ENCODE measurements around the gene TRIM41.
"Not testable (repeated sequence)": the region's sequence is repeated elsewhere in the genome, so short reads cannot be mapped to it uniquely, and the experiment has no call there.

The TRIM41 gene

GRCh38 chr5:181212080-181212479 is 11.0 kb upstream of the TRIM41 start:
- no peak for DNase-seq

DNA sequence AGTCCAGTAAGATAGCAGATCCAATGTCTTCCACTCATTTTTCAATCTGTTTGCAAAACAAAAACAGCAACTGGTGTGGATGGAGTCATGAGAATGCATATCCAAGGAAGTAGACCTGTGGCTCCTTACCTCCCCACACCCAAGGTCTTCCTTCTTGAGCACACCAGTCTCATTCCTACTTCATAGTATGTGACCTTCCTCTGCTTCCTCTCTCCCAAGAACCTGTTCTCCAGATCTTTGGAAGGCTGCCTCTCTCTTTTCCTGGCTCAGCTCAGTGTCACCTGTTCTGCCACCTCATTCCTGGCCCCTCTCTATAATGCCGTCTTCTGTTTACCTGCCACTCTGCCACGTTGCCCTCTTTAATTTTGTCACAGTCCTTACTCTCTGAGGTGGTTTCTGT is 10.1 kb upstream of the TRIM41 start:
- DNase-seq: no peak

- not testable (repeated sequence) for DNase-seq
These were observed 8.8 kb upstream of the TRIM41 start for GRCh38 chr5:181214249-181214648.

DNA sequence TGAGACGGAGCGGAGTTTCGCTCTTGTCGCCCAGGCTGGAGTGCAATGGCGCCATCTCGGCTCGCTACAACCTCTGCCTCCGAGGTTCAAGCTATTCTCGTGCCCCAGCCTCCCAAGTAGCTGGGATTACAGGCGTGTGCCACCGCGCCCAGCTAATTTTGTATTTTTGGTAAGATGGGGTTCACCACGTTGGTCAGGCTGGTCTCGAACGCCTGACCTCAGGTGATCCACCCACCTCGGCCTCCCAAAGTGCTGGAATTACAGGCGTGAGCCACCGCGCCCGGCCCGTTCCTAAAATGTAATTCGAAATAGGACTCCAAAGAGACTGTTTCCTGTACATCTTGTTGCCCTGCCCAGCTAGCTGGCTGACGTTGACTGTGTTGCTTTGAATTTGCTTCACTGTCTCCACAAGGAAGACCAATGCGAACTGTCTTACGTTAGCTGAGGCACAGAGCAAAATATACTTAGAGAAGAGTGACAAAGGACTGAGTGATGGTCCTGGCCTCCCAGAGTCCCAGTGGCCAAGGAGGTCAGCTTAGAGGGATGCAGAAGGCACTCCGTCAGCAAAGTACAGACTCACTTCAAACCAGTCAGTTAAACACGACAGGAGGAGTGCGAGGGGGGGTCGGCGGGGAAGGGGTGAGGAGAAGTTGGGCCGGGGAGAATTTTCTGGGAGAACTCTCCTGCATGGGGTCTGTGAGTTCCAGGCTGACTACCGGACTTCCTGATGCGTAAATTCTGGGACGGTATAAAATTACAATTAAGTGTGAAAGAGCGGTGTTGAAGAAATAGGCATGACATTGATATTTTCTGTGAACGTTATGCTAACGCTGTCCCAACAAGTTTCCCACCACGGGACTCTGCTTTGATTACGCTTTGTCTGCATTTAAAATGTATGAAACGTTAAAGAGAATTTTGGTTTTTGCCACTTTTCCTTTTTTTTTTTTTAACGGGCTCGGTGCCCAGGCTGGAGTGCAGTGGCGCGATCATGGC is 6.8 kb upstream of the TRIM41 start:
- DNase-seq: no peak

DNA sequence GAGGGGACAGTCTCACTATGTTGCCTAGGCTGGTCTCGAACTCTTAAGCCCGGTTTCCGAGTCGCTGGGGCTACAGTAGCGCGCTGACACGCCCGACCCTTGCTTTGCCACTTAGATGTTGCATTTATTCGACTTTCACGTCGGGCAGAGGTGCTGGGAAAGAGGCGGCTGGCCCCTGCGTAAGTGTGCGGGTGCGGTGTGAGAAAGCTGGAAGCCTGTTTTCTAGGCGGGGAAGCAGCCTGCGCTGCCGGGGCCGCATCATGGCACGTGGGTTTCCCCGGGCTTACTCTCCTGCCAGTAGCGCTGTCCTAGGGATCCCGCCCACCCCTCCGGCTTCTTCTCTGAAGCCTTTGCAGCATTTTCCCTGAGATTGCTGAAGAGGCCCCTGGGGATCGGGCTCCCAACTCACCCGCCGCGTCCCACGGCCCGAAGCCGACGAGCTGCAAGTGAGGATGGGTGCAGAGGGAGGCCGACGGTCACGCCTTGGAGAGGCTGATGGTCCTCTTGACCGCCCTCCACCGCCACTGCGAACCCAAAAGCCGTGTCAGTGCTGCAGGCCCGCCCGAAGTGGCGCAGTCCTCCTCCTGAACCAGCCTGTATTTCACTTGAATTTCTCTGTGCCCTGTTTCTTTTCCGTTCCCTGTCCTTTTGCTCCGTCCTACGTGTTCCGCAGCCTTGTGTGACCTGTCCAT is 5.8 kb upstream of the TRIM41 start:
- peak; percentile 45 for DNase-seq

DNA sequence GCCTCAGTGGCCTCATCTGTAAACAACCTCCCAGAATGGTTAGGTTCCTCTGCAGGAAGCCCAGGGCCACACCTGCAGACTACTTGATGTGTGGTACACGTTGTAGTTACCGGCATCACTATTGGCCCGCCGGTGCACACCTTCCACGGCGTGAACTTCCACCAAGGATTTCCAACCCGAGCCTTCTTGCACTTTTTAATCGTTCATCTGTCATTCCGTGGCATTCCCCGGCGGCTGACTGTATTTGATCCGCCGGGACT is 5.3 kb upstream of the TRIM41 start:
- DNase-seq: no peak

- DNase-seq: no peak
These were observed 4.3 kb upstream of the TRIM41 start for GRCh38 chr5:181218795-181219124.

DNA sequence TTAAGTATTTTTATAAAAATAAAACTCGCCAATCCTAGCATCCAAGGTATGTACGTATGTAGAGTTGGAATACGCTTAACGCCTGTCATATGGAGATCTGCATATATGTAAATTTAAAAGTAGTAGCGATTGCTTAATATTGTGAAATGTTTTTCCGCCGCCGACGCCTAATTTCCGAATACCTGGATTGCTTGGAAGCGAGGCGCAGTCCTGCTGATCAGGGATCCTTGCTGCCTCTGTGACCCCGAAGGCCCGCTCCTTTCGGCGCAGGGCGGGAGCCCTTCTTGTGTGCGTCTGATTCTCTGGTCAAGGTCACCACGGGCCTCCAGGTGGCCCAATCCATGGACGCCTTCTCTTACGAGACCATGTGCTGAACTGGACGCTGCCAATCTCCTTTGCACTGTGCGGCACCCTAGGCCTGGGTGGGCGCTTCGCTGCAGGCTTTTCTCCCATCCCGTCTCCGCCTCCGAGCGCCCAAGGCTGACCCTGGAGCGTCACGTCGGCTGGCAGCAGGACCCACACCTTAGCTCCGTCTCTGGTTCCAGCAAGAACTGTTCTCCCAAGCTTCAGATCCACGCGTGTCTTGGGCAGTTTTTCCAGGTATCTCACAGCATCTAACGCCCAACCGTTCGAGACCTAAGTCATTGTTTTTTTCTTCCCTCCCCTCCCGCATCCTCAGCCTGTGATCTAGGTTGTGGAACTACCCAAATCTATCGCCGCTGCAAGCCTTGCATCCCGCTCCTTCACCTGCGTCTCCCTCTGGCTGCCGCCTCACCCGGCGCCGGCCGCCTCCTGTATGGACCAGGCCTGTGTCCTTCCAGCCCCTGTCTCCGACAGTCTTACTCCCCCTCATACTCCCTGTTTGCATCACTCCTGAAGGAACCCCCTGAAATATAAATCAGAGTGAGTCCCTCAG is 3.6 kb upstream of the TRIM41 start:
- DNase-seq: no peak

DNA sequence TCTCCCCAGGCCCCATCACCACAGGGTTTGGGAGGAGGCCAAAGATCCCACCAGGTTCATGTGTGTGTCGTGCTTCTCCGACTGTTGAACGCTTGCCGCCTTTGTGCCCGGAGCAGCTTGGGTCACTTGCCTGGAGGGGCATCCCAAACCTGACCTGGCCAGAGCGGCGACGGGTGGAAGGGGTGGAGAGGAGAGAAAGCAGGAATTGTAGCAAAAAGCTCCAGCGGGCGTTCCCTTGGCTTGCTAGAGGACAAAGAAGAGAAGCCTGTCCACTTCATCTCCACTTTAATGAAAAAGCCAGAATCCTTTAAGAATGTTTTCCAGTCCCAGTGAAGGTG is 2.9 kb upstream of the TRIM41 start:
- no peak for DNase-seq

- DNase-seq: no peak
These were observed 1.8 kb upstream of the TRIM41 start for GRCh38 chr5:181221105-181221791.

DNA sequence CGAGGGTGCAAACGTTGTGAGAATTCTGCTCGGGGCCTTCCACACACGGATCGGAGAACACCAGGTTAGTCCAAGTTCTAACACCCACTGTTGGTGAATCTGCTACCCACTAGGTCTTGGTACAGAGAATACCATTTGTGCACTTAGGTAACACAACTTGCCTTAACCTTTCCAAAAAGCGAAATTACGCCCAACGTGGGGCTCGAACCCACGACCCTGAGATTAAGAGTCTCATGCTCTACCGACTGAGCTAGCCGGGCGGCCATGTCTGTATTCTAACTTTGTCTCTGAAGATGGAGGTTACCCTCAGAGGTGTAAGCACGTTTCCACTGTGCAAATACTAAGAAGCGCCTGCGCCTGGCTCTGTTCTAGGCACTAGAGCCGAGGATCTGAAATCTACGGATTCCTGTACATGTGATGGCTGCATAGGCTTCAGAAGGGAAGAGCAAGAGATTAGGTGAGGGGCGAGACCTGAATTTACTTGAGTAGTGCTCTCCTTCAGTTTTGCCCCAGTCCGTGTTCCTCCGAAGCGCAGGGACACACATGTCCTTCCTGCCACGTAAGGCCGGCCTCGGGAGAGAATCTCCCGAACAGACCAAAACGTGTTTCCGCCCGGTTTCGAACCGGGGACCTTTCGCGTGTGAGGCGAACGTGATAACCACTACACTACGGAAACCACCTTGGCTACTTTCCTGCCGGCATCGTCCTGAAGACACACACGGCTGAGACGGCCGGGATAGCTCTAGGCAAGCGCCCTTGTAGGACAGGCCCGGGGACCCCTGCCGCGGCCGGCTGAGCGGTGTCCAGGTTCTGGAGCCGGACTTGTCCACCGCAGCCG is 1.1 kb upstream of the TRIM41 start:
- DNase-seq: peak; percentile 98

GRCh38 chr5:181222630-181223057 is 437 bp upstream of the TRIM41 start:
- no peak for DNase-seq

DNA sequence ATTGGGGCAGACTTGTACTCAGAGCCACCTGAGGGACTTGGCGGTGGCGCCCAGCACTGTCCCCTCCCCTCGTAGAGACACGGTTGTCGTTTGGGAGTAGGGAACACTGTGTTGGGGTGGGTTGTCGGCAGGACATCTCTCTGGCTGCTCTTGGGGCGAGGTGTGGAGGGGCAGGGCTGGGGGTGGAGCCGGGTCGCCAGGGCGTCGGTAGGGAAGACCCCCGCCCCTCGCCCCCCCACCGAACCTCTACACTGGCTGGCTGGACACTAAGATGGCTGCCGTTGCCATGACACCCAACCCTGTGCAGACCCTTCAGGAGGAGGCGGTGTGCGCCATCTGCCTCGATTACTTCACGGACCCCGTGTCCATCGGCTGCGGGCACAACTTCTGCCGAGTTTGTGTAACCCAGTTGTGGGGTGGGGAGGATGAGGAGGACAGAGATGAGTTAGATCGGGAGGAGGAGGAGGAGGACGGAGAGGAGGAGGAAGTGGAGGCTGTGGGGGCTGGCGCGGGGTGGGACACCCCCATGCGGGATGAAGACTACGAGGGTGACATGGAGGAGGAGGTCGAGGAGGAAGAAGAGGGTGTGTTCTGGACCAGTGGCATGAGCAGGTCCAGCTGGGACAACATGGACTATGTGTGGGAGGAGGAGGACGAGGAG is 778 bp downstream of the TRIM41 start:
- peak; percentile 43 for DNase-seq

DNA sequence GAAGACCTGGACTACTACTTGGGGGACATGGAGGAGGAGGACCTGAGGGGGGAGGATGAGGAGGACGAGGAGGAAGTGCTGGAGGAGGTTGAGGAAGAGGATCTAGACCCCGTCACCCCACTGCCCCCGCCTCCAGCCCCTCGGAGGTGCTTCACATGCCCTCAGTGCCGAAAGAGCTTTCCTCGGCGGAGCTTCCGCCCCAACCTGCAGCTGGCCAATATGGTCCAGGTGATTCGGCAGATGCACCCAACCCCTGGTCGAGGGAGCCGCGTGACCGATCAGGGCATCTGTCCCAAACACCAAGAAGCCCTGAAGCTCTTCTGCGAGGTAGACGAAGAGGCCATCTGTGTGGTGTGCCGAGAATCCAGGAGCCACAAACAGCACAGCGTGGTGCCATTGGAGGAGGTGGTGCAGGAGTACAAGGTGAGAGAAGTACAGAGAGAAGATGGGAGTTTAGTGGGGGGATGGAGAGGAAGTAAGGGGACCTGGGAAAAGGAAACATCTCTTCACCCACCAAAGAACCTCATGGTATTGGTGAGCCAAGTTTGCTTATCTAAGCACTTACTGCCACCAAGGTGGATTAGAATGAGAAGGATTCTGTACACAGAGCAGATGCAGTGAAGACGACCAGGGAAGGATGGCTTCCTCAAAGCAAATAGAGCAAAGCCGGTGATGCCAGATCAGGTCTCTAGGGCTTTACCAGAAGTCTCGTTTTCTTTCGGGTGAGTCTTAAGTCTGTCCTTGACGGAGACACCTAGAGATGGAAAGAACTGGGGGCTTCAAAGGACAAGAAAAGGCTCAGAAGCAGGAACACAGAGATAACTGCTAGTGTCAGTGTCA is 1.5 kb downstream of the TRIM41 start:
- DNase-seq: no peak

DNA sequence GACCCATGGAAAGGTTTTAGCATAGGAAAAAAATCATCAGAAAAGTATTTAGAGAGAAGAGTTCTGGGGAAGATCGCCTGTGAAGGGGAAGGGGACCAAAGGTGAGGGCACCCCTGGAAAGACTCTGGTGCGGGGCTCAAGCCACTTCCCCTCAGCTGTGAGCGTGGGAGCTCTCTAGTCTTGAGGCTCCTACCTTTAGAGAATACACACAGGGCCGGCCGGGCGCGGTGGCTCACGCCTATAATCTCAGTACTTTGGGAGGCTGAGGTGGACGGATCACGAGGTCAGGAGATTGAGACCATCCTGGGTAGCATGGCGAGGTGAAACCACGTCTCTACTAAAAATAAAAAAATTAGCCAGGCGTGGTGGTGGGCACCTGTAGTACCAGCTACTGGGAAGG is 6.9 kb downstream of the TRIM41 start:
- DNase-seq: no peak

DNA sequence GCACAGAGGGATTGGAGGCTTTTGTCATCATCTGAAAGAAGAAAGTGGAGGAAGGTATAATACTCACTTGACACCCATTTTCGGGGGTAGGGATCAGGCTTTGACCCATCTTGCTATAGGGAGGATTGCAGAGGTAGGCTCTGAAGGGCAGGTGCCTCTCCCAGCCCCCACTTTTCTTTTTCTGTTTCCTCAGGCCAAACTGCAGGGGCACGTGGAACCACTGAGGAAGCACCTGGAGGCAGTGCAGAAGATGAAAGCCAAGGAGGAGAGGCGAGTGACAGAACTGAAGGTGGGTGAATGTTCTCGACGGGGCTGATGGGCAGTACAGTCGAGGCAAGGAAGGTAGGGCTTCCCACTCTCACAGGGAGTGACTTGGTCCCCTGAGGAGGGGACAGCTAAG is 7.5 kb downstream of the TRIM41 start:
- DNase-seq: no peak

- DNase-seq: no peak
These were observed 8.4 kb downstream of the TRIM41 start for GRCh38 chr5:181231432-181231831.

GRCh38 chr5:181232593-181232992 is 9.5 kb downstream of the TRIM41 start:
- no peak for DNase-seq

GRCh38 chr5:181233088-181233800 is 10.2 kb downstream of the TRIM41 start:
- no peak for DNase-seq

Measured in fibroblast of upper back skin (primary cell).